GM23338 (cell line): ENCODE measurements around the gene LITAF. TPM values are rescaled to one million over a fixed set of nuclear protein-coding genes. Genes with fewer than 3 reads are reported as not detected.

Experiments used
- ATAC-seq: fragments of 200-7000 bp; cut with Tn5 transposase; 3 replicates; pipeline ENCODE4 v1.9.1; 2020
- DNase-seq: peaks from one replicate; pipeline ENCODE4 v3.0.0-alpha.2; 2015; ENCODE audit warnings: low spot score
- H2AFZ ChIP-seq: fragments of 200-600 bp; sonication (generic); 2 replicates; pipeline ENCODE4 v1.8.0; 2016; ENCODE audit warnings: antibody characterized with exemption, mild to moderate bottlenecking, moderate library complexity
- H3F3A ChIP-seq: fragments of 200-600 bp; sonication (generic); replicated peaks from 2 replicates; pipeline ENCODE4 v1.8.0; 2017; ENCODE audit warnings: antibody characterized with exemption, mixed run types, low read depth
- H3K27ac ChIP-seq: fragments of 200-600 bp; sonication (generic); 2 replicates; pipeline ENCODE4 v1.6.1; 2016; ENCODE audit warnings: low read depth
- H3K27me3 ChIP-seq: fragments of 200-600 bp; sonication (generic); 2 replicates; pipeline ENCODE4 v1.8.0; 2016; ENCODE audit warnings: mild to moderate bottlenecking, mixed run types, moderate library complexity; ENCODE audit not compliant: insufficient read depth
- H3K36me3 ChIP-seq: fragments of 200-600 bp; sonication (generic); 2 replicates; pipeline ENCODE4 v1.8.0; 2016; ENCODE audit warnings: mild to moderate bottlenecking; ENCODE audit not compliant: insufficient read depth
- H3K4me1 ChIP-seq: fragments of 200-600 bp; sonication (generic); 2 replicates; pipeline ENCODE4 v1.8.0; 2016; ENCODE audit warnings: mild to moderate bottlenecking, moderate library complexity; ENCODE audit not compliant: insufficient read depth
- H3K4me2 ChIP-seq: fragments of 200-600 bp; sonication (generic); 2 replicates; pipeline ENCODE4 v1.7.1; 2017; ENCODE audit warnings: mixed run types
- H3K4me3 ChIP-seq: fragments of 200-600 bp; sonication (generic); 2 replicates; pipeline ENCODE4 v1.6.1; 2016; ENCODE audit warnings: mixed run types
- H3K79me2 ChIP-seq: fragments of 200-600 bp; sonication (generic); replicated peaks from 2 replicates; pipeline ENCODE4 v1.8.0; 2017; ENCODE audit warnings: mild to moderate bottlenecking; ENCODE audit not compliant: insufficient read depth
- H3K9me2 ChIP-seq: fragments of 200-600 bp; sonication (generic); 2 replicates; pipeline ENCODE4 v1.8.0; 2017; ENCODE audit not compliant: insufficient read depth
- H4K20me1 ChIP-seq: fragments of 200-600 bp; sonication (generic); replicated peaks from 2 replicates; pipeline ENCODE4 v1.8.0; 2017; ENCODE audit warnings: mild to moderate bottlenecking; ENCODE audit not compliant: insufficient read depth
- H3K27ac Mint-ChIP-seq: 2 replicates; pipeline ENCODE4 v1.8.0; 2020; ENCODE audit warnings: inconsistent platforms, mild to moderate bottlenecking, moderate library complexity, mixed read lengths
- H3K27me3 Mint-ChIP-seq: 3 replicates; pipeline ENCODE4 v1.8.0; 2022; ENCODE audit warnings: low read depth, mild to moderate bottlenecking, moderate library complexity, mixed read lengths, inconsistent platforms; ENCODE audit not compliant: insufficient read depth, poor library complexity
- H3K36me3 Mint-ChIP-seq: 3 replicates; pipeline ENCODE4 v1.8.0; 2021; ENCODE audit warnings: low read depth, mild to moderate bottlenecking, inconsistent platforms, moderate library complexity, mixed read lengths
- H3K4me1 Mint-ChIP-seq: 3 replicates; pipeline ENCODE4 v1.8.0; 2020; ENCODE audit warnings: mild to moderate bottlenecking, inconsistent platforms, mixed read lengths
- H3K4me3 Mint-ChIP-seq: 3 replicates; pipeline ENCODE4 v1.8.0; 2021; ENCODE audit warnings: moderate library complexity, mild to moderate bottlenecking, inconsistent platforms, mixed read lengths
- H3K9me3 Mint-ChIP-seq: 3 replicates; pipeline ENCODE4 v1.8.0; 2020; ENCODE audit warnings: moderate library complexity, mild to moderate bottlenecking, inconsistent platforms, mixed read lengths
- CREB1 ChIP-seq: fragments of 250-450 bp; sonication (Bioruptor Pico); IDR thresholded peaks from 2 replicates; pipeline ENCODE4 v1.5.0; 2020; ENCODE audit warnings: low read depth, mild to moderate bottlenecking, moderate library complexity
- EZH2 ChIP-seq: fragments of 200-600 bp; sonication (generic); IDR thresholded peaks from one replicate; pipeline ENCODE4 v1.8.0; 2017; ENCODE audit warnings: antibody characterized with exemption, mild to moderate bottlenecking, low read depth; ENCODE audit not compliant: unreplicated experiment
- EZH2phosphoT487 ChIP-seq: fragments of 200-600 bp; sonication (generic); IDR thresholded peaks from one replicate; pipeline ENCODE4 v1.8.1; 2018; ENCODE audit warnings: antibody characterized with exemption; ENCODE audit not compliant: unreplicated experiment
- POLR2AphosphoS5 ChIP-seq: IDR thresholded peaks from 2 replicates; pipeline ENCODE4 v1.6.1; 2016; ENCODE audit warnings: antibody characterized with exemption, low read depth
- STAT1 ChIP-seq: IDR thresholded peaks from one replicate; pipeline ENCODE4 v1.6.1; 2016; ENCODE audit warnings: antibody characterized with exemption; ENCODE audit not compliant: unreplicated experiment
- ZNF331 ChIP-seq: fragments of 250-450 bp; sonication (Bioruptor Pico); IDR thresholded peaks from 2 replicates; pipeline ENCODE4 v1.5.0; 2020; ENCODE audit warnings: low read depth, mild to moderate bottlenecking, moderate library complexity
- polyA plus RNA-seq: library from polyadenylated mRNA; unstranded; fragments of >200 nt; fragmentation: Nextera tagmentation; extraction: Ambion mirVana; gene quantifications from 2 replicates; pipeline ENCODE4 v1.2.1, GENCODE V29; 2016
- total RNA-seq: library from RNA; depleted of rRNA; stranded (reverse); fragments of >200 nt; shearing (Covaris generic); gene quantifications from 2 replicates; pipeline ENCODE4 v1.2.3, GENCODE V29; 2014
- TF ChIP-seq, protein P1 (sequence below): IDR thresholded peaks from 2 replicates; pipeline ENCODE4 v1.6.1; 2016; ENCODE audit warnings: antibody characterized with exemption
- TF ChIP-seq, protein P2 (sequence below): IDR thresholded peaks from one replicate; pipeline ENCODE4 v1.6.1; 2018; ENCODE audit warnings: antibody characterized with exemption; ENCODE audit not compliant: unreplicated experiment

LITAF gene
- total and polyA plus RNA-seq, 2 experiments from 2014 or later = 131 to 158 TPM

DNA sequence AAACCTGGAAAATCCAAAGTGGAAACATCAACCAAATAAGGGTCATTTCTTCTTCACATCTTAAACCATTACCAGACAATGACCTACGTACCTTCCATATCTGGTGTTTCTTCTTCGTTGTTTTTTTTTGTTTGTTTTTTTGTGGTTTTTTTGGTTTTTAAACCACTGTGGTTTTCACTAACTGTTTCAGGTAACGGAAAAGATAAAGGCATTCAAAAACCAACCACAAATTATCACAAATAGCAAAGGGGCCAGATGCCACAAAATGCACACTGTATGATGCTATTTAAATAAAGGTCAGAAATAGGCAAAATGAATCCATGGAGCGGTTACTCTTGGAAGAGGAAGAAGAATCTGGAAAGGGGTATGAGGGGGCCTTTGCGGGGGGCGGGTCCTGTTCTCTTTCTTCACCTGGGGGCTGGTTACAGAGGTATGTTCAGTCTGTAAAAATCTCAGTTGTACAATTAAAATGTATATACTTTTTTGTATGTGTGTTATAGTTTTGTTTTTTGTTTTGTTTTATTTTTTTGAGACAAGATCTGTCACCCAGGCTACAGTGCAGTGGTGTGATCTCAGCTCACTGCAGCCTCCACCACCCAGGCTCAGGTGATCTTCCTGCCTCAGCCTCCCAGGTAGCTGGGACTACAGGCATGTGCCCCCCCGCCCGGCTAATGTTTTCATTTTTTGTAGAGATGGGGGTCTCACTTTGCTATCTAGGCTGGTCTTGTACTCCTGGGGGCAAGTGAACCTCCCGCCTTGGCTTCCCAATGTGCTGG lies 29.6 kb downstream of the LITAF start:
- Mint-ChIP-seq H3K36me3 (peaks cover 36% of the 10 kb centered on the region), H3K27me3 (peaks cover 10% of the 10 kb centered on the region), H3K4me1 (peaks cover 15% of the 10 kb centered on the region), H3K4me3 (no peak overlapping the region), H3K27ac (no peak overlapping the region), H3K9me3 (peaks cover 8% of the 10 kb centered on the region; the same call in 1 of the 3 replicates)
- H2AFZ ChIP-seq = no peak overlapping the region
- peaks cover 61% of the 10 kb centered on the region for H3K79me2 ChIP-seq
- H3K36me3 ChIP-seq = peaks cover 13% of the 10 kb centered on the region
- no peak for TF ChIP-seq EZH2phosphoT487
- TF ChIP-seq ZNF331 (CRISPR knock-in tag) = no peak
- TF ChIP-seq EZH2 = no peak
- H3K9me2 ChIP-seq = no peaks in the 10 kb centered on the region
- peaks cover 15% of the 10 kb centered on the region for H3K4me1 ChIP-seq
- H3K27ac ChIP-seq = 0 out of 2 replicates have a peak overlapping the region, but pooled peaks have one; percentile 66
- H3K4me2 ChIP-seq = no peak overlapping the region
- H4K20me1 ChIP-seq = 0 out of 2 replicates have a peak, but pooled peaks cover 6% of the 10 kb centered on the region
- no peaks in the 10 kb centered on the region for H3F3A ChIP-seq
- ATAC-seq (no peak), DNase-seq (no peak)
- H3K4me3 ChIP-seq = no peak overlapping the region
- no peaks in the 10 kb centered on the region for H3K27me3 ChIP-seq

DNA sequence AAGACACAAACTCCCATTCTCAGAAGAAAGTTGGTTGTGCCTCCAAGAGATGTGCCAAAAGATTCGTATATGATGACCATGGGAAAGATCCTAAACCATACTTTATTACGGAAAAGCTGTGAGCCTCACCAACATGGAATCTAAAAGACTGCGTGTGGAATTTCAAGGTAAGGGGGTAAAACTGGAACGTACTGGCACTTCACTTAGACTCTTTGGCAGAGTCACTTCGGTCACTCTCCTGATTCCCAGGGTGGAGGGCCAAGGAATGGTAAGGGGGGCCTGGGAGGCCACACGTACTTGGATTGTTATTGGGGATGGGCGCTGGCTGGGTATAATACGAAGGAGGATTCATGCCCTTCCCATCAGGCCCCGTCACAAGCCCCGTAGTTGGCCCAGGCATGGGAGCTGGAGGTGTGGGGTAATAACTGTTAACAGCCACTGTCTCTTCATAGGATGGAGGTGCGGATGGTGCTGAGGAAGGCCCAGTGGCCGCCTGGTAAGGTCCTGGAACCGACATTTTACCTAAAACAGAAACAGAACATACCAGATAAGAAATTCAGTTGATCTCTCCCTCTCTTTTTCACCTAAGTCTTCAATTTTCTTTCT lies 30.4 kb downstream of the LITAF start:
- Mint-ChIP-seq H3K36me3 (peaks cover 36% of the 10 kb centered on the region), H3K27me3 (peaks cover 9% of the 10 kb centered on the region), H3K27ac (no peak overlapping the region), H3K4me1 (peaks cover 10% of the 10 kb centered on the region), H3K9me3 (peaks cover 8% of the 10 kb centered on the region; the same call in 1 of the 3 replicates), H3K4me3 (no peak overlapping the region)
- Histone ChIP-seq H3K27ac (no peak overlapping the region), H3K4me3 (no peak overlapping the region), H4K20me1 (0 out of 2 replicates have a peak, but pooled peaks cover 11% of the 10 kb centered on the region), H2AFZ (no peak overlapping the region), H3K4me1 (peaks cover 10% of the 10 kb centered on the region), H3K36me3 (peaks cover 13% of the 10 kb centered on the region), H3K79me2 (peaks cover 56% of the 10 kb centered on the region), H3K27me3 (no peaks in the 10 kb centered on the region), H3F3A (no peaks in the 10 kb centered on the region), H3K4me2 (no peak overlapping the region), H3K9me2 (no peaks in the 10 kb centered on the region)
- no peak for ATAC-seq
- TF ChIP-seq EZH2phosphoT487 (no peak), STAT1 (no peak)
- no peak for DNase-seq

DNA sequence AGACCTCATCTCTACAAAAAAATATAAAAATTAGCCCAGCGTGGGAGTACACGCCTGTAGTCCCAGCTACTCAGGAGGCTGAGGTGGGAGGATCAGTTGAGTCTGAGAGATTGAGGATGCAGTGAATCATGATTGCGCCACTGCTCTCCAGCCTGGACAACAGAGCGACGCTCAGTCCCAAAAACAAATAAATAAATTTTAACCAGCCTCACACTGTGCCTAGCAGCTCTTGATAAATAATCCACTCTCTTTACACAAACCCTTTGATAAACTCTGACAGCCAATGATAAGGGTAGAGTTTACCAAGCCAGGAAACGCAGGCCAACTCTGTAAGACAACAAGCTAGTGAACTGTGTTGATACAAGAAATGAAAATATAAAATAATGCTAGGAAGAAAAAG lies 32.7 kb downstream of the LITAF start:
- no peak for DNase-seq
- no peak overlapping the region for H3K27ac Mint-ChIP-seq
- H3K9me2 ChIP-seq = no peaks in the 10 kb centered on the region
- ATAC-seq = no peak
- H3K9me3 Mint-ChIP-seq = peaks cover 15% of the 10 kb centered on the region; the same call in 1 of the 3 replicates
- H3K4me3 Mint-ChIP-seq = no peak overlapping the region
- no peak overlapping the region for H3K4me2 ChIP-seq
- 0 out of 2 replicates have a peak, but pooled peaks cover 11% of the 10 kb centered on the region for H4K20me1 ChIP-seq
- no peak overlapping the region for H2AFZ ChIP-seq
- H3K4me3 ChIP-seq = no peak overlapping the region
- no peaks in the 10 kb centered on the region for H3K27me3 ChIP-seq
- peaks cover 3% of the 10 kb centered on the region for H3K27me3 Mint-ChIP-seq
- H3K36me3 ChIP-seq = peaks cover 25% of the 10 kb centered on the region
- no peaks in the 10 kb centered on the region for H3K4me1 ChIP-seq
- H3K27ac ChIP-seq = no peak overlapping the region
- H3K36me3 Mint-ChIP-seq = peaks cover 57% of the 10 kb centered on the region
- no peaks in the 10 kb centered on the region; the same call in 1 of the 2 replicates for H3F3A ChIP-seq
- no peaks in the 10 kb centered on the region; the same call in 2 of the 3 replicates for H3K4me1 Mint-ChIP-seq
- peaks cover 33% of the 10 kb centered on the region for H3K79me2 ChIP-seq
- TF ChIP-seq POLR2AphosphoS5 (no peak), ZNF331 (CRISPR knock-in tag) (no peak), EZH2phosphoT487 (no peak), STAT1 (no peak), CREB1 (no peak)
- TF ChIP-seq, protein P1, sequence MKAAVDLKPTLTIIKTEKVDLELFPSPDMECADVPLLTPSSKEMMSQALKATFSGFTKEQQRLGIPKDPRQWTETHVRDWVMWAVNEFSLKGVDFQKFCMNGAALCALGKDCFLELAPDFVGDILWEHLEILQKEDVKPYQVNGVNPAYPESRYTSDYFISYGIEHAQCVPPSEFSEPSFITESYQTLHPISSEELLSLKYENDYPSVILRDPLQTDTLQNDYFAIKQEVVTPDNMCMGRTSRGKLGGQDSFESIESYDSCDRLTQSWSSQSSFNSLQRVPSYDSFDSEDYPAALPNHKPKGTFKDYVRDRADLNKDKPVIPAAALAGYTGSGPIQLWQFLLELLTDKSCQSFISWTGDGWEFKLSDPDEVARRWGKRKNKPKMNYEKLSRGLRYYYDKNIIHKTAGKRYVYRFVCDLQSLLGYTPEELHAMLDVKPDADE = no peak
- TF ChIP-seq, protein P2, sequence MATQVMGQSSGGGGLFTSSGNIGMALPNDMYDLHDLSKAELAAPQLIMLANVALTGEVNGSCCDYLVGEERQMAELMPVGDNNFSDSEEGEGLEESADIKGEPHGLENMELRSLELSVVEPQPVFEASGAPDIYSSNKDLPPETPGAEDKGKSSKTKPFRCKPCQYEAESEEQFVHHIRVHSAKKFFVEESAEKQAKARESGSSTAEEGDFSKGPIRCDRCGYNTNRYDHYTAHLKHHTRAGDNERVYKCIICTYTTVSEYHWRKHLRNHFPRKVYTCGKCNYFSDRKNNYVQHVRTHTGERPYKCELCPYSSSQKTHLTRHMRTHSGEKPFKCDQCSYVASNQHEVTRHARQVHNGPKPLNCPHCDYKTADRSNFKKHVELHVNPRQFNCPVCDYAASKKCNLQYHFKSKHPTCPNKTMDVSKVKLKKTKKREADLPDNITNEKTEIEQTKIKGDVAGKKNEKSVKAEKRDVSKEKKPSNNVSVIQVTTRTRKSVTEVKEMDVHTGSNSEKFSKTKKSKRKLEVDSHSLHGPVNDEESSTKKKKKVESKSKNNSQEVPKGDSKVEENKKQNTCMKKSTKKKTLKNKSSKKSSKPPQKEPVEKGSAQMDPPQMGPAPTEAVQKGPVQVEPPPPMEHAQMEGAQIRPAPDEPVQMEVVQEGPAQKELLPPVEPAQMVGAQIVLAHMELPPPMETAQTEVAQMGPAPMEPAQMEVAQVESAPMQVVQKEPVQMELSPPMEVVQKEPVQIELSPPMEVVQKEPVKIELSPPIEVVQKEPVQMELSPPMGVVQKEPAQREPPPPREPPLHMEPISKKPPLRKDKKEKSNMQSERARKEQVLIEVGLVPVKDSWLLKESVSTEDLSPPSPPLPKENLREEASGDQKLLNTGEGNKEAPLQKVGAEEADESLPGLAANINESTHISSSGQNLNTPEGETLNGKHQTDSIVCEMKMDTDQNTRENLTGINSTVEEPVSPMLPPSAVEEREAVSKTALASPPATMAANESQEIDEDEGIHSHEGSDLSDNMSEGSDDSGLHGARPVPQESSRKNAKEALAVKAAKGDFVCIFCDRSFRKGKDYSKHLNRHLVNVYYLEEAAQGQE = no peak
